ENCODE measurements around the gene VPS52.
"Not testable (repeated sequence)": the region's sequence is repeated elsewhere in the genome, so short reads cannot be mapped to it uniquely, and the experiment has no call there.

Gene VPS52

DNA sequence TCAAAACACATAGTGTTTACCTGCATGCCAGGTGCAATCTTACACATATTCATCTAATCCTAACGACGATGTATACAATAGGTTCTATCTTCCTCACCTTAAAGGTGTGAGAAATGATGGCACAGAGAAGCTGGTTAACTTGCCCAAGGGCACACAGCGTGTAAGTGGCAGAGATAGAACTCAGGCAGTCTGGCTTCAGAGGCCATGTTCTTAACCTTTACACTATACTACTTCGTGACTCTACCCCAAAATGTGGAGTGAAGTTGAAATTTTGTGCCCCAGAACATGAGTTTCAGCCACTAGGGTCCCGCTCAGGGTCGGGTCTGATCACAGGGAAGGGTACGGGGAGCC, 584 bp downstream of the VPS52 start:
- H4K91ac ChIP-seq (ENCODE audit: low read length) = peak overlapping the region; percentile 87
- peak overlapping the region in 1 of 2 experiments; percentile 90 for H3K14ac ChIP-seq (ENCODE audit: low read length in 2 of 2)
- H3K4me3 ChIP-seq (ENCODE audit: insufficient read depth in 1 of 2, low read depth in 1 of 2, low read length in 2 of 2) = peak overlapping the region; percentile 76 to 91
- peaks cover 9% of the 10 kb centered on the region for H3K4me1 ChIP-seq (ENCODE audit: control insufficient read depth, insufficient read depth, low read depth, low read length)
- H4K8ac ChIP-seq (ENCODE audit: low read length) = peak overlapping the region; percentile 93
- H3K79me1 ChIP-seq (replicated peaks; ENCODE audit: low read length, poor library complexity, severe bottlenecking) = peaks cover 26% of the 10 kb centered on the region
- 0% methylated on average over 6 of the region's 7 CpGs for WGBS
- H3K4me2 ChIP-seq (ENCODE audit: low read length, poor library complexity, severe bottlenecking) = peak overlapping the region; percentile 80
- H3K36me3 ChIP-seq (ENCODE audit: control insufficient read depth in 1 of 2, insufficient read depth in 2 of 2, low read depth in 1 of 2, low read length in 2 of 2) = peaks cover 44 to 77% of the 10 kb centered on the region in 2 experiments
- no peak overlapping the region for H2BK12ac ChIP-seq (ENCODE audit: low read length in 2 of 2)
- no peaks in the 10 kb centered on the region for H3K9me3 ChIP-seq (ENCODE audit: control insufficient read depth, low read length)
- H3K18ac ChIP-seq (ENCODE audit: low read depth in 1 of 2, low read length in 2 of 2) = peak overlapping the region; percentile 90 to 93
- H3K23ac ChIP-seq (ENCODE audit: low read length in 2 of 2) = no peak overlapping the region
- H3K9ac ChIP-seq (ENCODE audit: low read length) = peak overlapping the region; percentile 99
- H2BK5ac ChIP-seq (ENCODE audit: low read depth, low read length, poor library complexity, severe bottlenecking) = peak overlapping the region; percentile 67
- peak overlapping the region; percentile 95 for H3K27ac ChIP-seq (ENCODE audit: low read length, poor library complexity, severe bottlenecking)
- peak overlapping the region; percentile 38 for H2AK5ac ChIP-seq (ENCODE audit: low read length, severe bottlenecking)
- peak overlapping the region; percentile 78 to 97 for H3K4ac ChIP-seq (ENCODE audit: low read depth in 1 of 2, low read length in 2 of 2)
- H2BK15ac ChIP-seq (ENCODE audit: low read depth, poor library complexity, severe bottlenecking) = peak overlapping the region; percentile 71
- peak overlapping the region; percentile 91 for H2BK120ac ChIP-seq (ENCODE audit: low read depth, low read length)
- no peak for DNase-seq
- peak overlapping the region; percentile 94 for H2AFZ ChIP-seq (ENCODE audit: low read depth, low read length)
- no peaks in the 10 kb centered on the region for H3K27me3 ChIP-seq (ENCODE audit: control insufficient read depth in 1 of 2, insufficient read depth in 1 of 2, low read length in 2 of 2)

DNA sequence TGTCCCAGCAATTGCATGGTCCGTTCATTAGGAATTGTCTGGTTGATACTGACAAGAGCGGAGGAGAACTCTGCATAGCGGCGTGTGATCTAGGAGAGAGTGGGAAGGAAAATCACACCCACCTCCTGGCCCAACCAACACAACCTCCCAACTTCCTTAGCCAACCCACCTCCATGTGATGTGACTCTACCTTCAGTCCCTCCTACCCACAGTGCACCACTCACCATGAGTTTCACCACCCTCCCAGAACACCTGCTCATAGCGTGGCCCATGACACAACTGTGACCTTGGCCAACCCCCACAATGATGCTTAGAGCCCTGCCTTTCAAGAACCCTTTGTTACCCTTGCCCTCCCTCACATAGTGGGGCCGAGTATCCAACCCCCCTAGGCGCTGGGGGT, 7.7 kb downstream of the VPS52 start:
- Histone ChIP-seq H3K4me1 (ENCODE audit: control insufficient read depth, insufficient read depth, low read depth, low read length) (peaks cover 6% of the 10 kb centered on the region), H3K4ac (ENCODE audit: low read depth in 1 of 2, low read length in 2 of 2) (no peak overlapping the region), H2BK5ac (ENCODE audit: low read depth, low read length, poor library complexity, severe bottlenecking) (no peak overlapping the region), H3K4me2 (ENCODE audit: low read length, poor library complexity, severe bottlenecking) (no peak overlapping the region), H3K4me3 (ENCODE audit: insufficient read depth in 1 of 2, low read depth in 1 of 2, low read length in 2 of 2) (no peak overlapping the region), H2AFZ (ENCODE audit: low read depth, low read length) (no peak overlapping the region), H3K9me3 (ENCODE audit: control insufficient read depth, low read length) (no peaks in the 10 kb centered on the region), H2BK15ac (ENCODE audit: low read depth, poor library complexity, severe bottlenecking) (no peak overlapping the region), H3K18ac (ENCODE audit: low read depth in 1 of 2, low read length in 2 of 2) (no peak overlapping the region), H3K79me1 (replicated peaks; ENCODE audit: low read length, poor library complexity, severe bottlenecking) (peaks cover 13% of the 10 kb centered on the region), H2AK5ac (ENCODE audit: low read length, severe bottlenecking) (no peak overlapping the region), H2BK12ac (ENCODE audit: low read length in 2 of 2) (no peak overlapping the region), H3K9ac (ENCODE audit: low read length) (no peak overlapping the region), H3K36me3 (ENCODE audit: control insufficient read depth in 1 of 2, insufficient read depth in 2 of 2, low read depth in 1 of 2, low read length in 2 of 2) (peaks cover 52 to 88% of the 10 kb centered on the region in 2 experiments), H3K27me3 (ENCODE audit: control insufficient read depth in 1 of 2, insufficient read depth in 1 of 2, low read length in 2 of 2) (no peaks in the 10 kb centered on the region), H4K8ac (ENCODE audit: low read length) (no peak overlapping the region), H3K23ac (ENCODE audit: low read length in 2 of 2) (no peak overlapping the region), H3K27ac (ENCODE audit: low read length, poor library complexity, severe bottlenecking) (no peak overlapping the region), H2BK120ac (ENCODE audit: low read depth, low read length) (no peak overlapping the region), H4K91ac (ENCODE audit: low read length) (no peak overlapping the region), H3K14ac (ENCODE audit: low read length in 2 of 2) (no peak overlapping the region)
- DNase-seq = no peak
- 88% methylated on average over 7 of the region's 7 CpGs for WGBS

DNA sequence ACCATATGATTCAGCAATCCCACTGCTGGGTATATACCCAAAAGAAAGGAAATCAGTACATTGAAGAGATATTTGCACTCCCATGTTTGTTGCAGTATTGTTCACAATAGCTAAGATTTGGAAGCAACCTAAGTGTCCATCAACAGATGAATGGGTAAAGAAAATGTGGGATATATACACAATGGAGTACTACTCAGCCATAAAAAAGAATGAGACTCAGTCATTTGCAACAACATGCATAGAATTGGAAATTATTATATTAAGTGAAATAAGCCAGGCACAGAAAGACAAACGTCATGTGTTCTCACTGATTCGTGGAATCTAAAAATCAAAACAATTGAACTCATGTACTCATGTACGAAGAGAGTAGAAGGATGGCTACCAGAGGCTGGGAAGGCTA, 9.2 kb downstream of the VPS52 start:
- H3K18ac ChIP-seq (ENCODE audit: low read depth in 1 of 2, low read length in 2 of 2); H2AFZ ChIP-seq (ENCODE audit: low read depth, low read length); H3K4me1 ChIP-seq (ENCODE audit: control insufficient read depth, insufficient read depth, low read depth, low read length); H4K8ac ChIP-seq (ENCODE audit: low read length); H3K27ac ChIP-seq (ENCODE audit: low read length, poor library complexity, severe bottlenecking); H3K9ac ChIP-seq (ENCODE audit: low read length); H2BK12ac ChIP-seq (ENCODE audit: low read length in 2 of 2); H3K27me3 ChIP-seq (ENCODE audit: control insufficient read depth in 1 of 2, insufficient read depth in 1 of 2, low read length in 2 of 2); H3K4me3 ChIP-seq (ENCODE audit: insufficient read depth in 1 of 2, low read depth in 1 of 2, low read length in 2 of 2); H3K4me2 ChIP-seq (ENCODE audit: low read length, poor library complexity, severe bottlenecking); H2BK120ac ChIP-seq (ENCODE audit: low read depth, low read length); H3K79me1 ChIP-seq (replicated peaks; ENCODE audit: low read length, poor library complexity, severe bottlenecking); H3K14ac ChIP-seq (ENCODE audit: low read length in 2 of 2); H3K23ac ChIP-seq (ENCODE audit: low read length in 2 of 2); H3K9me3 ChIP-seq (ENCODE audit: control insufficient read depth, low read length); H3K4ac ChIP-seq (ENCODE audit: low read depth in 1 of 2, low read length in 2 of 2); H4K91ac ChIP-seq (ENCODE audit: low read length); H2BK15ac ChIP-seq (ENCODE audit: low read depth, poor library complexity, severe bottlenecking); H2AK5ac ChIP-seq (ENCODE audit: low read length, severe bottlenecking); H2BK5ac ChIP-seq (ENCODE audit: low read depth, low read length, poor library complexity, severe bottlenecking); DNase-seq: not testable (repeated sequence)
- H3K36me3 ChIP-seq (ENCODE audit: control insufficient read depth in 1 of 2, insufficient read depth in 2 of 2, low read depth in 1 of 2, low read length in 2 of 2) = peaks cover 48 to 84% of the 10 kb centered on the region in 2 experiments
- WGBS = 96% methylated on average over 3 of the region's 3 CpGs

DNA sequence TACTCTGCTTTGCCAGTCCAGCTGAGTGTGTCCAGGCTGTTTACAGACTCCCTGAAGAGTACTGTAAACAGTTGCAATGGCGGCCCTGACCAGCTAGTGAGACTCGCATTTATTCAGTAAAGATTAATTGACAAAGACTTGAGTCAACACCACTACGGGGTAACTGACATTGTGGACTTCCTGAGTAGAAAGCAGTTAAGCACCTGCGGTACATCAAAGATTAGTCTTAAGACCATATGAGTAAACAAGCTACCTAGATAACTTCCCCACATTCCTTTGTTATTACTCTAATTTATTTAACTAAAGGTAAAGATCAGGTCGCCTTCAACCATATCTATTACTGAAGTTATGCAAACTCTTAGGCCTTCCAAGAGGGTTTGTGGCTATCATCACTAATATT, 12.6 kb downstream of the VPS52 start:
- no peak overlapping the region for H4K91ac ChIP-seq (ENCODE audit: low read length)
- peaks cover 2% of the 10 kb centered on the region for H3K79me1 ChIP-seq (replicated peaks; ENCODE audit: low read length, poor library complexity, severe bottlenecking)
- H3K9ac ChIP-seq (ENCODE audit: low read length) = no peak overlapping the region
- no peak overlapping the region for H3K4me3 ChIP-seq (ENCODE audit: insufficient read depth in 1 of 2, low read depth in 1 of 2, low read length in 2 of 2)
- no peak overlapping the region for H3K4ac ChIP-seq (ENCODE audit: low read depth in 1 of 2, low read length in 2 of 2)
- H3K4me2 ChIP-seq (ENCODE audit: low read length, poor library complexity, severe bottlenecking) = no peak overlapping the region
- no peaks in the 10 kb centered on the region for H3K9me3 ChIP-seq (ENCODE audit: control insufficient read depth, low read length)
- H4K8ac ChIP-seq (ENCODE audit: low read length) = no peak overlapping the region
- no peak for DNase-seq
- peaks cover 26 to 71% of the 10 kb centered on the region in 2 experiments for H3K36me3 ChIP-seq (ENCODE audit: control insufficient read depth in 1 of 2, insufficient read depth in 2 of 2, low read depth in 1 of 2, low read length in 2 of 2)
- H3K18ac ChIP-seq (ENCODE audit: low read depth in 1 of 2, low read length in 2 of 2) = no peak overlapping the region
- H3K14ac ChIP-seq (ENCODE audit: low read length in 2 of 2) = no peak overlapping the region
- no peak overlapping the region for H2AK5ac ChIP-seq (ENCODE audit: low read length, severe bottlenecking)
- H3K4me1 ChIP-seq (ENCODE audit: control insufficient read depth, insufficient read depth, low read depth, low read length) = peaks cover 6% of the 10 kb centered on the region
- no peak overlapping the region for H2BK15ac ChIP-seq (ENCODE audit: low read depth, poor library complexity, severe bottlenecking)
- no peak overlapping the region for H2BK5ac ChIP-seq (ENCODE audit: low read depth, low read length, poor library complexity, severe bottlenecking)
- no peak overlapping the region for H3K27ac ChIP-seq (ENCODE audit: low read length, poor library complexity, severe bottlenecking)
- H3K27me3 ChIP-seq (ENCODE audit: control insufficient read depth in 1 of 2, insufficient read depth in 1 of 2, low read length in 2 of 2) = no peaks in the 10 kb centered on the region
- H2BK12ac ChIP-seq (ENCODE audit: low read length in 2 of 2) = no peak overlapping the region
- WGBS = 94% methylated on average over 5 of the region's 5 CpGs
- no peak overlapping the region for H2AFZ ChIP-seq (ENCODE audit: low read depth, low read length)
- no peak overlapping the region for H3K23ac ChIP-seq (ENCODE audit: low read length in 2 of 2)
- no peak overlapping the region for H2BK120ac ChIP-seq (ENCODE audit: low read depth, low read length)
